Renal cortex interstitium (tissue), 11 donors: Measurements from ENCODE around the gene TLX2. TPM values are rescaled to one million over a fixed set of nuclear protein-coding genes. Genes with fewer than 3 reads are reported as not detected.

Experiments
- DNase-seq, 11 donors: peaks; one replicate each; pipeline ENCODE4 v3.0.0-alpha.2; 2013; ENCODE audit warnings: low read depth in 9 of 11, low spot score in 4 of 11; ENCODE audit errors: extremely low read depth in 1 of 11
- polyA plus RNA-seq, 3 donors: library from polyadenylated mRNA; unstranded; fragments of 120-200 nt; gene quantifications; one replicate each; pipeline ENCODE4 v1.2.1, GENCODE V29; 2013; ENCODE audit not compliant: insufficient read length in 3 of 3

The TLX2 gene
- polyA plus RNA-seq, 3 donors = 0.10 to 0.23 TPM; not detected in 1

DNA sequence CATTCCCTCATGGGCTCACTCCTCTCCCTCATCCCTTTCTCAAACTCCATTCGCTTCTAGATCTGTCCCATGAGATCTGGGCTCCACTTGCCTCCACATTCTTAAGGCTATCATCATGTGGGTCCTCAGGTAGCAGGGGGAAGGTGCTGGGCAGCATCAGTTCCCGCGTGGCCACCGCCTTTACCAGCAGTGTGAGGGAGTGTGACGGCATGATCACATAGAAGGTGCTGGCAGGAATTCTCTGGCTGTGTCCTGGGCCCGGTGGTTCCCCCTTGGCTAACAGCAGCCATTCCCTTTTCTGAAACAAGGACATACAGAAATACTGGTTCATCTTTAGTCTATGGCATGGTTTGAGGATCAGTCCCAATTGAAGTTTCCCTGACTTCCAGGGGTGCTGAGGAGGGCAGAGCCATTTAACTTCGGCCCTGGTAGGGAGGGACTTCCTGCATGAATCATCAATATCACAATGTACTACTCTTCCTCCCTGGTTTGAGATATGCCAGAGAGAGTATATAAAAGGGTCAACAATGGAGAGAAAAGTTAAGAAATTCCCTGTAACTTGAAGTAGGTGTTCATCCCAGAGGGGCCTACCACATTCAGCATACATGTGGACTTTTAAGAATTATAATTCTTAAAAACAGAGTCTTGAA lies 48.0 kb downstream of the TLX2 start:
- DNase-seq = no peak

DNA sequence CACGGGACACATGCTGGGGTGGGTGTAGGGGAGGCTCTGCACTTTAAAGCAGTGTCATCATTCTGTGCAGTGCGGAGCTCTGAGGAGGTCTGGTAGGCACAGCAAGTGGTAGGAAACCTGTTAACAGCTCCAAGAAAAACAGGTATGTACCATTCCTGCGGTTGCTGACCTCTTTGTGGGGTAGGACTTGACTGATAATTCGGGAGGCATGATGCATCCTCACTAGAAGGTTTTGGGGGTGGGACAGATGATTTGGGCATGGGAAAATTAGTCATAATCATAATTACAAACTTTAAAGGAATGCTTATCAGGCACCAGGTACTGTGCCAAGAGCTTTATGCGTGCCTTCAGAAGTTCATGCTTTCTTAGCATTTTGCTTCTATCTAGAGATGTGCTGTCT lies 50.0 kb downstream of the TLX2 start:
- DNase-seq = no peak

DNA sequence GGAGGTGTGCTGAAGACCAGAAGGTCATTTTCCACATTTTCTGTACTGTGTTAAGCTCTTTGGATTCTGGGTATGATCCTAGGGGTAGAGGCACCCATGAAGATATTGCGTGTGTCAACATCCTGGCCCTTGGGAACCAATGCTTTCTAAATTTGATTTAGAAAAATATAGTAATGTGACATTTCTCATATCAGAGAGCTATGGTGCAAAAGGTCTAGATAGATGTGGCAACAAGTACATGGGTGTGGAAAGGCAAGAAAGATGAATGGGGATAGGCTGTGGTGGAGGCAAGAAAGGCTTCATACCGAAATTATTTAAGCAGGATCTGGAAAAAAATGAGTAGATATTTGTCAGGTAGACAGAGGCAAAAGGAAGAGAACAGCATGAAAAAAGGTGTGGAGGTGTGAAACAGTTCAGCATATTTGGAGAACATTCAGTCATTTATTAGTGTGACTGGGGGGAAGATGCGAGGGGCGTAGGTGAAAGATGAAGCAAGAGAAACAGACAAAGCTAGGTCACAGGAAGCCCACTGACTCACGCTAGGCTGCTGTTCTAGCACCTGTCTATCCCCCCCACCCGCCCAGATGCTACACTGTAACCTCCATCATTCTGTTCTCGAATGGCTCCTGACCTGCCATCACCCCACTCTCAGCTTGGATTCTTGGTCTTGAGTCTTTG lies 52.0 kb downstream of the TLX2 start:
- no peak for DNase-seq

DNA sequence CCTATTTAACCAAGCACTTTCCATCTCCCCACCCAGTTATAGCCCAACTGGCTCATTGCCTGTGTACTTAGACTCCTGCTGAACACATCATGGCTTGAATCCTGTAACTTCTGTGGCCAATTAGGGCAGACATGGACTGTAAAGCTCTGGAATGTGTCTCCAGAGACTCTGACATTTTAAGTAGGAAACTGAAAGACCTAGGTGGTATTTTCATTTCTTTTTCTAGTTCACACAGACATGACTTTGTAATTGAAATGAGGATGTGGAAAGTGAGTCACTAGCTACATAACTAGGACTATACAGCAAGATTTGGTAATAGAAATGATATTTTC lies 52.5 kb downstream of the TLX2 start:
- DNase-seq = no peak

Other genes starting within 250 kb of the TLX2 start
- gene SLC4A5, start 171.0 kb upstream of the TLX2 start, polyA plus RNA-seq = 1 to 10 TPM; 1.7 to 4.8 (median 3.2) TPM
- 100 to 1,000 TPM; 135 to 169 (median 151) TPM for gene DCTN1, start 134.1 kb upstream of the TLX2 start, polyA plus RNA-seq
- 1 to 10 TPM; 4.6 to 9.6 (median 8.0) TPM for gene C2orf81, start 92.8 kb upstream of the TLX2 start, polyA plus RNA-seq
- gene WDR54, start 92.7 kb upstream of the TLX2 start, polyA plus RNA-seq = 10 to 100 TPM; 36.6 to 44.8 (median 43.2) TPM
- 10 to 100 TPM; 58.0 to 89.3 (median 73.4) TPM for gene RTKN, start 72.5 kb upstream of the TLX2 start, polyA plus RNA-seq
- 10 to 100 TPM; 27.8 to 33.3 (median 31.7) TPM for gene INO80B, start 59.4 kb upstream of the TLX2 start, polyA plus RNA-seq
- 100 to 1,000 TPM in 2 of 3 donors, 10 to 100 TPM in 1; 93.7 to 122 (median 117) TPM for gene WBP1, start 56.0 kb upstream of the TLX2 start, polyA plus RNA-seq
- gene MOGS, start 49.1 kb upstream of the TLX2 start, polyA plus RNA-seq = 10 to 100 TPM; 48.6 to 51.1 (median 49.0) TPM
- 10 to 100 TPM; 34.3 to 70.2 (median 65.9) TPM for gene MRPL53, start 41.8 kb upstream of the TLX2 start, polyA plus RNA-seq
- gene CCDC142, start 31.5 kb upstream of the TLX2 start, polyA plus RNA-seq = 10 to 100 TPM in 2 of 3 donors, 1 to 10 TPM in 1; 9.5 to 16.1 (median 11.5) TPM
- gene TTC31, start 31.4 kb upstream of the TLX2 start, polyA plus RNA-seq = 10 to 100 TPM; 26.5 to 35.3 (median 30.2) TPM
- 1 to 10 TPM; 3.4 to 5.3 (median 4.7) TPM for gene LBX2, start 14.8 kb upstream of the TLX2 start, polyA plus RNA-seq
- 10 to 100 TPM; 23.8 to 26.5 (median 24.8) TPM for gene PCGF1, start 6.8 kb upstream of the TLX2 start, polyA plus RNA-seq
- under 1 TPM; 0.14 to 0.82 (median 0.19) TPM for gene DQX1, start 11.8 kb downstream of the TLX2 start, polyA plus RNA-seq
- gene AUP1, start 15.3 kb downstream of the TLX2 start, polyA plus RNA-seq = 100 to 1,000 TPM in 2 of 3 donors, 10 to 100 TPM in 1; 93.2 to 113 (median 107) TPM
- 10 to 100 TPM; 31.2 to 34.5 (median 31.4) TPM for gene HTRA2, start 15.5 kb downstream of the TLX2 start, polyA plus RNA-seq
- 10 to 100 TPM in 2 of 3 donors, 1 to 10 TPM in 1; 9.6 to 11.0 (median 10.8) TPM for gene LOXL3, start 39.5 kb downstream of the TLX2 start, polyA plus RNA-seq
- gene DOK1, start 40.3 kb downstream of the TLX2 start, polyA plus RNA-seq = 1 to 10 TPM; 7.5 to 9.4 (median 9.3) TPM
- gene M1AP, start 133.9 kb downstream of the TLX2 start, polyA plus RNA-seq = 1 to 10 TPM in 1 of 3 donors, under 1 TPM in 2; 0.67 to 1.2 (median 0.84) TPM
- gene SEMA4F, start 139.8 kb downstream of the TLX2 start, polyA plus RNA-seq = 1 to 10 TPM; 6.8 to 8.1 (median 7.3) TPM